AG04450 (cell line): ENCODE measurements around the gene TPTE2. TPM values are rescaled to one million over a fixed set of nuclear protein-coding genes. Genes with fewer than 3 reads are reported as not detected.
"Not testable (repeated sequence)": the region's sequence is repeated elsewhere in the genome, so short reads cannot be mapped to it uniquely, and the experiment has no call there.

Source experiments
- CTCF ChIA-PET: fragments of 300-600, 350-600 bp; formaldehyde crosslinking; extraction: SDS; loops from one replicate; lab custom pipeline; 2022; ENCODE audit warnings: antibody characterized with exemption, inconsistent platforms; lab: Charles Lee
- POLR2A ChIA-PET: fragments of 350-600 bp; formaldehyde crosslinking; extraction: SDS; loops from one replicate; lab custom pipeline; 2021; ENCODE audit warnings: antibody characterized with exemption, inconsistent platforms; lab: Yijun Ruan, JAX
- DNase-seq: peaks from one replicate; pipeline ENCODE4 v3.0.0-alpha.2; 2011; ENCODE audit warnings: low read depth, low spot score
- H3K27ac ChIP-seq: one replicate; pipeline ENCODE4 v1.5.1; 2012; ENCODE audit warnings: low read depth, low read length, control low read depth
- H3K27me3 ChIP-seq: one replicate; pipeline ENCODE4 v1.6.0; 2012; ENCODE audit warnings: low read length; ENCODE audit not compliant: control insufficient read depth, insufficient read depth
- H3K4me3 ChIP-seq: 2 replicates; pipeline ENCODE4 v1.5.1; 2011; ENCODE audit warnings: mild to moderate bottlenecking, low read depth, low read length, control low read depth
- H3K9me3 ChIP-seq: 2 replicates; pipeline ENCODE4 v1.5.1; 2012; ENCODE audit warnings: low read length; ENCODE audit not compliant: control insufficient read depth, insufficient read depth
- polyA minus RNA-seq: library from RNA; depleted of rRNA, polyadenylated mRNA; stranded (reverse); fragments of >200 nt; gene quantifications from 2 replicates; pipeline ENCODE4 v1.2.3, GENCODE V29; 2011; rRNA and poly(A)+ RNA removed
- polyA plus RNA-seq: library from polyadenylated mRNA; depleted of rRNA; stranded (reverse); fragments of >200 nt; gene quantifications from 2 replicates; pipeline ENCODE4 v1.2.3, GENCODE V29; 2011; rRNA removed
- TF ChIP-seq, protein P1 (sequence below): IDR thresholded peaks from 2 replicates; pipeline ENCODE4 v1.5.1; 2011; ENCODE audit warnings: low read depth, low read length, control low read depth, inconsistent platforms

TPTE2 gene
- polyA plus RNA-seq: not detected in 2 replicates
- not detected in 2 replicates for polyA minus RNA-seq

GRCh38 chr13:19561127-19561582, at the start of gene TPTE2:
TSS of gene TPTE2 (minus strand) at chr13:19561532. CDS start at chr13:19503234, 58,298 bp downstream.
- H3K9me3 ChIP-seq: peaks cover 11% of the 10 kb centered on the region; the same call in 1 of the 2 replicates
- DNase-seq, CTCF ChIA-PET, POLR2A ChIA-PET, H3K27me3 ChIP-seq, H3K27ac ChIP-seq, H3K4me3 ChIP-seq: not testable (repeated sequence)

DNA sequence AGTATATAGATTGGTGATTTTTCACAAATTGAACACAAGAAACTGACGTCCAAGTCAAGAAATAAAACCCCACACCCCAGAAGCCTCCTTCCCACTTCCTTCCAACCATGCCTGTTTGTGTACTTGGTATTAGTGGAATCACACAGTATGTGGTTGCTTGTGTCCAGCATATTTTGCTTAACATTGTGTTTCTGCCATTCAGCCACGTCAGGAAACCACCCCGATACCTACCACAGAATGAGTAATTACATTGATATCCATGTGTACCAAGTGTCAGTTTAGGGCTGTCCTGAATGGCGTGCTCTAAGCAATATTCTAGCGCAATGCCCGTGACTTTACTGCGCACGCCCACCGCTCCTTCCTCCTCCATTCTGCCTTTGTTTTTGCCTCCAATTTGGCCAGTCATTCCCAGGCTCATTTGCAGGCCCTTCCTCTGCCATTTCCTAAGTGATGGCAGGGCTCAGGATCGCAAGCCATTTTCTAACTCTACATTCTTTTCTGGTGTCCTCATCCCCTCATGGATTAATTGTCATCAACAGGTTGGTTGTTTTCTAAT, 46.3 kb upstream of the TPTE2 start:
- POLR2A ChIA-PET: no interaction called here
- DNase-seq: no peak
- TF ChIP-seq, protein P1, sequence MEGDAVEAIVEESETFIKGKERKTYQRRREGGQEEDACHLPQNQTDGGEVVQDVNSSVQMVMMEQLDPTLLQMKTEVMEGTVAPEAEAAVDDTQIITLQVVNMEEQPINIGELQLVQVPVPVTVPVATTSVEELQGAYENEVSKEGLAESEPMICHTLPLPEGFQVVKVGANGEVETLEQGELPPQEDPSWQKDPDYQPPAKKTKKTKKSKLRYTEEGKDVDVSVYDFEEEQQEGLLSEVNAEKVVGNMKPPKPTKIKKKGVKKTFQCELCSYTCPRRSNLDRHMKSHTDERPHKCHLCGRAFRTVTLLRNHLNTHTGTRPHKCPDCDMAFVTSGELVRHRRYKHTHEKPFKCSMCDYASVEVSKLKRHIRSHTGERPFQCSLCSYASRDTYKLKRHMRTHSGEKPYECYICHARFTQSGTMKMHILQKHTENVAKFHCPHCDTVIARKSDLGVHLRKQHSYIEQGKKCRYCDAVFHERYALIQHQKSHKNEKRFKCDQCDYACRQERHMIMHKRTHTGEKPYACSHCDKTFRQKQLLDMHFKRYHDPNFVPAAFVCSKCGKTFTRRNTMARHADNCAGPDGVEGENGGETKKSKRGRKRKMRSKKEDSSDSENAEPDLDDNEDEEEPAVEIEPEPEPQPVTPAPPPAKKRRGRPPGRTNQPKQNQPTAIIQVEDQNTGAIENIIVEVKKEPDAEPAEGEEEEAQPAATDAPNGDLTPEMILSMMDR: no peak
- Histone ChIP-seq H3K27me3 (no peaks in the 10 kb centered on the region), H3K4me3 (no peak overlapping the region), H3K27ac (no peak overlapping the region), H3K9me3 (no peaks in the 10 kb centered on the region)
- CTCF ChIA-PET: interaction anchor here (0.7 kb wide), 1 partner anchor 20 kb away, joined by 3 read pairs; no protein-coding TSS in a partner anchor

GRCh38 chr13:19606737-19607136, 45.4 kb upstream of the TPTE2 start:
- Histone ChIP-seq H3K9me3 (no peaks in the 10 kb centered on the region), H3K4me3 (no peak overlapping the region), H3K27ac (no peak overlapping the region), H3K27me3 (no peaks in the 10 kb centered on the region)
- ChIA-PET POLR2A (no interaction called here), CTCF (no interaction called here)
- no peak for DNase-seq
- TF ChIP-seq, protein P1: no peak

- no peak for DNase-seq
- no peak overlapping the region for H3K27ac ChIP-seq
- no peak overlapping the region for H3K4me3 ChIP-seq
- no peaks in the 10 kb centered on the region for H3K27me3 ChIP-seq
- ChIA-PET POLR2A (no interaction called here), CTCF (interaction anchor here (1.4 kb wide), 1 partner anchor 13 kb away, joined by 4 read pairs; no protein-coding TSS in a partner anchor)
- TF ChIP-seq, protein P1: no peak
- H3K9me3 ChIP-seq: no peaks in the 10 kb centered on the region
Observed at GRCh38 chr13:19606152-19606551, 44.8 kb upstream of the TPTE2 start.

- Histone ChIP-seq H3K27me3 (no peaks in the 10 kb centered on the region), H3K9me3 (no peaks in the 10 kb centered on the region), H3K27ac (no peak overlapping the region), H3K4me3 (no peak overlapping the region)
- TF ChIP-seq, protein P1: no peak
- CTCF ChIA-PET: interaction anchor here (1.4 kb wide), 1 partner anchor 14 kb away, joined by 4 read pairs; no protein-coding TSS in a partner anchor
- DNase-seq: no peak
- POLR2A ChIA-PET: no interaction called here
Observed at GRCh38 chr13:19605161-19605955, 44.0 kb upstream of the TPTE2 start.
